22Rv1 (cell line): ENCODE data around the gene ITPR2.
"Not testable (repeated sequence)": the region's sequence is repeated elsewhere in the genome, so short reads cannot be mapped to it uniquely, and the experiment has no call there.

Source experiments
- H3K27ac ChIP-seq: fragments of 450-650 bp; 2 replicates; pipeline ENCODE4 v1.5.1; 2017
- CTCF ChIP-seq: fragments of 450-650 bp; IDR thresholded peaks from 2 replicates; pipeline ENCODE4 v1.5.1; 2017; ENCODE audit warnings: mild to moderate bottlenecking
- ZFX ChIP-seq: fragments of 450-650 bp; IDR thresholded peaks from 2 replicates; pipeline ENCODE4 v1.6.1; 2017; ENCODE audit warnings: antibody characterized with exemption, borderline replicate concordance

The ITPR2 gene

GRCh38 chr12:26732005-26732908, 100.7 kb downstream of the ITPR2 start:
- H3K27ac ChIP-seq, result no peak overlapping the region
- TF ChIP-seq ZFX, result no peak
- no peak for TF ChIP-seq CTCF

GRCh38 chr12:26730481-26731350, 102.3 kb downstream of the ITPR2 start:
- TF ChIP-seq ZFX (no peak), CTCF (no peak)
- no peak overlapping the region for H3K27ac ChIP-seq

GRCh38 chr12:26729137-26729671, 103.8 kb downstream of the ITPR2 start:
- H3K27ac ChIP-seq, result not testable (repeated sequence)

- H3K27ac ChIP-seq, result no peak overlapping the region
- TF ChIP-seq CTCF, result no peak
- no peak for TF ChIP-seq ZFX
Measured at GRCh38 chr12:26728205-26729050, 104.6 kb downstream of the ITPR2 start.

GRCh38 chr12:26727482-26728204, 105.4 kb downstream of the ITPR2 start:
- H3K27ac ChIP-seq, result no peak overlapping the region
- TF ChIP-seq ZFX (no peak), CTCF (no peak)

- TF ChIP-seq CTCF (no peak), ZFX (no peak)
- H3K27ac ChIP-seq, result no peak overlapping the region
Measured at GRCh38 chr12:26726956-26727355, 106.0 kb downstream of the ITPR2 start.
